Measurements from ENCODE around the gene TTC23L. TPM values are rescaled to one million over a fixed set of nuclear protein-coding genes. Genes with fewer than 3 reads are reported as not detected.

The TTC23L gene
- total RNA-seq, 1 experiment from 2014 or later = 0.40 TPM

DNA sequence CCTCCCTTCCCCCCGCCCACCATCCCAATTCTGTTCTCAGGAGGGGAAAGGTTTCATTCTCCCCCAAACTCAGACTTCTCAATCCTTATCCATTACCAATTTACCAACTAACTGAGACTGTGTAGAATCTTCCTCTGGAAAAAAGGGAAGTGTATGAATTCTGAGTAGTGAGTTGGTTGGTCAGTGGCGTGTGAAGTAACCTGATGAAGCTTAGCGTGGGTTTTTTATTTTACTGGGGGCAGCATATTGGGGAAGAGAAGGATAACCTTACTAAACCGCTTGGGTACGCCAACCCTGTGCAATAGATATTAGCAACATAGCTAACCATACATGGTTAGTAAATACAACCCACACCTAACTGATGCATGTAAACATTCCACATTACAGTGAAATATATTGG is 89.3 kb downstream of the TTC23L start:
- in situ Hi-C loops (cut with HindIII; ENCODE audit: low pct_unique_long_range_greater_than_20kb, low sequenced_read_pairs) = no loop called here
- no peak for DNase-seq (ENCODE audit: low read depth, low spot score)

DNA sequence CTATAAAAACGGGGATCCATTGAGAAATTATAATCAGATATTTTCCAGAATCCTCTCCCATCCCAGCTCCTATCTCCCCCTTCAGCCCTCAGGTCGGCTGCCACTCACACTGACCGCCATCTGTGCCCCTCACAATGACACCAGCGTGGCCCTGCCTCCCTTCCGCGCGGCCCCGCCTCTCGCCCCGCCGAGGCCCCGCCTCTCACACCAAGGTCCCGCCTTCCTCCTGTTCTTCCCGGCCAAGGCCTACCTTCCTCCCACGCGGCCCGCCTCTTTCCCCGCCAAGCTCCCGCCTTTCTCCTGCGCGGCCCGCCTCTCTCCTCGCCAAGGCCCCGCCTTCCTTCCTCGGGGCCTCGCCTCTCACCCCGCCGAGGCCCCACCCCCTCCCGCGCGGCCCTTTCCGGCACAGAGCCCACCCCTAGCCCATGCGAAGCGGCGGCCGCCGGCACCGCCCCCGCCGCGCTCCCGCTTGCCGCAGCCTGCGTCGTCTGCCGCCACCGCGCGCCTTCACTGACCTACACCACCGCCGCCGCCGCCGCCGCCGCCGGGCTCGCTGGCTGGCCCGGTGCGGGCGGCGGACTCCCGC is 90.3 kb downstream of the TTC23L start, which contains the start of gene DNAJC21:
Gene DNAJC21, plus strand, starts transcription at position 426 of the 586 bp plus-strand sequence. CDS start 261 bp downstream, outside the sequence.
- in situ Hi-C loops (cut with HindIII; ENCODE audit: low pct_unique_long_range_greater_than_20kb, low sequenced_read_pairs) = no loop called here

DNA sequence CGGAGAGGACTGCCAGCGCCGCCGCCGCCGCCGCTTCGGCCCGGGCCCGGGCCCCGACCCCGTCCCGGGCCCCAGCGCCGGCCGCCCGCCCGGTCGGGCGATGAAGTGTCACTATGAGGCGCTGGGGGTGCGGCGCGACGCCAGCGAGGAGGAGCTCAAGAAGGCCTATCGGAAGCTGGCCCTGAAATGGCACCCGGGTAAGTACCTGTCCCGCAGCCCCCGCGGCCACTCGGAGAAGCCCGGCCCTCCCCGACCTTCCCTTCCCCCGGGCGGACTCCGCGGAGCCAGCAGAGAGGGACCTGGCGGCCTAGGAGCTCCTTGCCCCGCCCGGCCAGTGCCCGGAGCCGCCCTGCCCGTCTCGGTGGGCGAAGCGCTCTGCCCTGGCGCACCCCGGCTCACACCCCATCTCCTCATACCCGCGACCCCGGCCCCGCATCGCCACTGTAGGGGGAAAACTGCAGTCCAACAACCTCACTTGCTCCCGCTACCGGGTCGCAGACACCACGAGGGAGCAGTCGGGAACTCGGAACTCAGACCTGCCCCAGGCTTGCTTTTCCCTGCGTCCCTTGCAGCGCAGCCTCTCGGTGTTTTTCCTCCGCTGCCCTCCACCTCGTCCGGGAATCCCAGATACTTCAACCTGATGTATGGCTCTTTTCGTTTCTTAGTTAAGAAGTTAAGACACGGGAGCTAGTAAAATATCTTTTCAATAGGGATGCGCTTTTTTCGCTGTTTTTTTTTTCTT is 90.9 kb downstream of the TTC23L start:
- DNase-seq (ENCODE audit: low read depth, low spot score) = peak; percentile 83

More for the DNA sequence above, 90.3 kb downstream of the TTC23L start, which contains the start of gene DNAJC21:
- peak; percentile 99 for DNase-seq (ENCODE audit: low read depth, low spot score)

DNA sequence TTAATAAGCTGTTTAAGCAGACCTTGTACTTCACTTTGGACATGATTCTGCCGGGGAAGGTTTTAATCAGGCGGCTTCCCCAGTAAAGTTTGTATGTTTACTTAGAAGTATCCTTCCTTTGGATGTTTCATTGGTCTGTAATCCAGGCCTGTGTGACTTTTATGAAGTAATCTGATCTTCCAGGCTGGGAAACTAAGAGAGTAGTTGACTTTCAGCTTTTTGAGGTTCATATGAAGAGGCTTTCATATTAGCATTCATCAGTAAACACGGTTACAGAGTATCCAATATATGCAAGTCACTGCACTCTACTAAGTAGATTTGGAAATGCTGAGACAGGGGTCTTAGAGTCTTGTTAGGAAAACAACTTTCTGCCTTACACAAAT is 91.5 kb downstream of the TTC23L start:
- in situ Hi-C loops (cut with HindIII; ENCODE audit: low pct_unique_long_range_greater_than_20kb, low sequenced_read_pairs) = no loop called here
- DNase-seq (ENCODE audit: low read depth, low spot score) = no peak

More for the DNA sequence above, 90.9 kb downstream of the TTC23L start:
- in situ Hi-C loops (cut with HindIII; ENCODE audit: low pct_unique_long_range_greater_than_20kb, low sequenced_read_pairs) = no loop called here

DNA sequence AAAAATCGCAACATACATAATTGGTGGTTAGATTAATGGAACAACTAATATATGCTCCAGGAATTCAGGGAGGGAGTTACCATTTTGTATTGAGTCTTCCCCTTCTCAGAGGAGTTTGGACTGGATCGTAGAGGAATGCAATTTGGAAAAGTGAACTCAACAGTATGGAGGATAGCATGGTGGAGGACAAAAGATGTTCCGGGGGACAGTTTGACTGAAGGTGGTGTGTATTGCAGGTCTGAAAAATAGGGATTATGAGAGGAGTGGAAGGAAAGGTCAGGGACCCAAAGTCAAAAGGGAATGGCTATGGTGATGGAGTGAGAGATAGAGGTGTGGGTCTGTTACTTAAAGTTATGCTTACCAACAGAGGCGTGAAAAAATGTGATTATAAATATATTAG is 91.9 kb downstream of the TTC23L start:
- in situ Hi-C loops (cut with HindIII; ENCODE audit: low pct_unique_long_range_greater_than_20kb, low sequenced_read_pairs) = no loop called here
- DNase-seq (ENCODE audit: low read depth, low spot score) = no peak

DNA sequence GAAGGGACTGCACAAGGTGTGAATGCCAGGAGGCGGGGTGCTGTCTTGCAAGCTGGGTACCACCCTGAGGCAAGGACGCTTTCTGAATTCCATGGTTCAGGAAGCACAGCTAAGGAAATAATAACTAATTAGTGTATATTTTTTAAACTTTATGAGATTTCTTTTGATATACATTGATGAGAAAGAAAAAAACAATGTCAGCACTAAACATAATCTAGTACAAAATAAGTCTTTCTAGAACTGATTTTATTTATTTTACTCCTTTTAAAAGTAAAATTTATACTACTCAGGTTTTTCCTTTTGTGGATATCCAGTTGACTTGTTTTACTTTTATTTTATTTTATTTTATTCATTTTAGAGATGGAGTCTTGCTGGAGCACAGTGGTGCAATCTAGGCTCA is 94.0 kb downstream of the TTC23L start:
- in situ Hi-C loops (cut with HindIII; ENCODE audit: low pct_unique_long_range_greater_than_20kb, low sequenced_read_pairs) = no loop called here
- DNase-seq (ENCODE audit: low read depth, low spot score) = no peak

DNA sequence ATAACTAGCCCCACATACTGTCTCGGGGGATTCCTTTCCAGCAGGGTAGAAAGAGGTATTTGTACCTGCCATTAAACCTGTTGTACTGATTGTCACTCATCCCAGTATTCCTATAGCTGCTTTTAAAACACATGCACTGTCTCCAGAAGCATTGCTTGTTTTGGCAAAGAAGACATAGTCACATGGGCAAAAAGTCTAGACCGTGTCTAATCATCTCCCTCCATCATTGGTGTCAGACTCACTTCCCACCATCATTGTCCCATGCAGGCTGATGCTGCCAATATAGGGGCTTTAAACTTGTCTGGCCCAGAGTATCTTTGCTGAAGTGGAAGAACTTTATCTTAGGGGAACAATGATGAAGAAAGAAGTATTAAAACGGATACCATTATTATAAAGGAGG is 103.0 kb downstream of the TTC23L start:
- peak; percentile 30 for DNase-seq (ENCODE audit: low read depth, low spot score)
- in situ Hi-C loops (cut with HindIII; ENCODE audit: low pct_unique_long_range_greater_than_20kb, low sequenced_read_pairs) = no loop called here

DNA sequence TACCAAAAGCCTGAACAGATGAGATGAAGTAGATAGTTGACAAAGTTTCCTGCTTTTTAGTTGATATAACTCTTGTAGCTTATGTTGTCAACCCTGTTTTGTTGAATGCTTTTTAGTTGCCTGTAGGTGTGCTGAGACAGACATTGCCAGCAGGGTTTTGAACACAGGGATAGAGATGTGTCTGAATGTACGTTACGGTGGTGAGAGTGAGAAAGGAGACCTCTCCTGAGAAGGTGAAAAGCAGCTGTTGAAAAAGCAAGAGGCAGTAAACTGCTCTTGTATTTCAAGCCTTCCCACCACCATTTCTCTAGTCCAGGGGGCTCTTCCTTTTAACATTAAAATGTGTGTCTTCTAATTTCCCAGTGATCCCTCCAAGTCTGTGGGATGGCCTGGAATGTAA is 105.1 kb downstream of the TTC23L start:
- in situ Hi-C loops (cut with HindIII; ENCODE audit: low pct_unique_long_range_greater_than_20kb, low sequenced_read_pairs) = no loop called here
- DNase-seq (ENCODE audit: low read depth, low spot score) = no peak

DNA sequence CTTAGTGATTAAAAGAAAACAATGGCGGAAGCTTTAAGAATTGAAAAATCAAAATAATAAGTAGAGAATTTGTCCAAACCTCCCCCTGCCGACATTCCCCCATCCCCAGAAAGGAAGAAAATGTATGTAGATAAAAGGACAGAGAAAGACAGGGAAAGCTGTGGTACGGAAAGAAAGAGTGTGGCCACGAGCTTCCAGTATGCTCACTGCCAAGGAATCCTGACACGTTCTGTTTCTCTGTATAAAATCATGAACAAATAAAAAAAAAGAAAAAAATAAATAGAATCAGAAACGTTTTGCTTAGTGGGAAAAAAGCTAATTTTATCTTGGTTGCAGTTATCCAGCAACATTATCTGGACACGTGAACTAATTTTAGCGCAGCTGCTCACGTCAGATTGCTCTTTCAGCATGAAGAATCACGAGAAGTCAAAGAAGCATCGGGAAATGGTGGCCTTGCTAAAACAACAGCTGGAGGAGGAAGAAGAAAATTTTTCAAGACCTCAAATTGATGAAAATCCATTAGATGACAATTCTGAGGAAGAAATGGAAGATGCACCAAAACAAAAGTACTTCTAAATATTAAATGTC is 105.6 kb downstream of the TTC23L start:
- in situ Hi-C loops (cut with HindIII; ENCODE audit: low pct_unique_long_range_greater_than_20kb, low sequenced_read_pairs) = no loop called here
- DNase-seq (ENCODE audit: low read depth, low spot score) = no peak

Other genes starting within 250 kb of the TTC23L start
- gene RAI14, start 182.8 kb upstream of the TTC23L start, total RNA-seq (2014; rRNA removed; shearing (Covaris generic)) = 44.9 and 45.1 TPM in 2 replicates
- 51.2 and 59.0 TPM in 2 replicates for gene RAD1, start 76.3 kb downstream of the TTC23L start, total RNA-seq (2014; rRNA removed; shearing (Covaris generic))
- gene BRIX1, start 76.5 kb downstream of the TTC23L start, total RNA-seq (2014; rRNA removed; shearing (Covaris generic)) = 157 and 165 TPM in 2 replicates
- 38.6 and 43.1 TPM in 2 replicates for gene DNAJC21, start 90.4 kb downstream of the TTC23L start, total RNA-seq (2014; rRNA removed; shearing (Covaris generic))
- gene AGXT2, start 208.8 kb downstream of the TTC23L start, total RNA-seq (2014; rRNA removed; shearing (Covaris generic)) = not detected in 2 replicates